ENCODE results near the gene SAMHD1. TPM values are rescaled to one million over a fixed set of nuclear protein-coding genes. Genes with fewer than 3 reads are reported as not detected.

Gene SAMHD1
- total and polyA plus RNA-seq, 2 of the 8 experiments (the other 6 are each of a cell fraction or from before 2014, with no cell fraction given), result 22.0 to 37.1 TPM

GRCh38 chr20:36992802-36993334, 41.4 kb upstream of the SAMHD1 start:
- H2AK5ac ChIP-seq (ENCODE audit: low read depth, low read length), result no peak overlapping the region
- no peak overlapping the region for H3K9ac ChIP-seq (replicated peaks in 1 of 4; ENCODE audit: extremely low read depth in 1 of 4, low read depth in 3 of 4, low read length in 3 of 4)
- no peaks in the 10 kb centered on the region for H3K23me2 ChIP-seq (ENCODE audit: low read depth, low read length)
- H3K18ac ChIP-seq (ENCODE audit: extremely low read depth, low read length), result no peak overlapping the region
- no peak for TF ChIP-seq CREB1 (IDR thresholded peaks at IDR 0.05)
- no peak; a peak in 1 of 4 replicates for TF ChIP-seq RAD21 (IDR thresholded peaks at IDR 0.05 in 1 of 2, conservative IDR thresholded peaks at IDR 0.05 in 1 of 2; ENCODE audit: low read depth in 2 of 2, low read length in 2 of 2)
- TF ChIP-seq, protein P1, sequence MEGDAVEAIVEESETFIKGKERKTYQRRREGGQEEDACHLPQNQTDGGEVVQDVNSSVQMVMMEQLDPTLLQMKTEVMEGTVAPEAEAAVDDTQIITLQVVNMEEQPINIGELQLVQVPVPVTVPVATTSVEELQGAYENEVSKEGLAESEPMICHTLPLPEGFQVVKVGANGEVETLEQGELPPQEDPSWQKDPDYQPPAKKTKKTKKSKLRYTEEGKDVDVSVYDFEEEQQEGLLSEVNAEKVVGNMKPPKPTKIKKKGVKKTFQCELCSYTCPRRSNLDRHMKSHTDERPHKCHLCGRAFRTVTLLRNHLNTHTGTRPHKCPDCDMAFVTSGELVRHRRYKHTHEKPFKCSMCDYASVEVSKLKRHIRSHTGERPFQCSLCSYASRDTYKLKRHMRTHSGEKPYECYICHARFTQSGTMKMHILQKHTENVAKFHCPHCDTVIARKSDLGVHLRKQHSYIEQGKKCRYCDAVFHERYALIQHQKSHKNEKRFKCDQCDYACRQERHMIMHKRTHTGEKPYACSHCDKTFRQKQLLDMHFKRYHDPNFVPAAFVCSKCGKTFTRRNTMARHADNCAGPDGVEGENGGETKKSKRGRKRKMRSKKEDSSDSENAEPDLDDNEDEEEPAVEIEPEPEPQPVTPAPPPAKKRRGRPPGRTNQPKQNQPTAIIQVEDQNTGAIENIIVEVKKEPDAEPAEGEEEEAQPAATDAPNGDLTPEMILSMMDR (IDR thresholded peaks at IDR 0.05; ENCODE audit: control extremely low read depth in 1 of 3, insufficient read depth in 1 of 3, low read depth in 1 of 3, low read length in 3 of 3), result peak in 1 of 3 experiments; percentile 13; a peak in 1 of 4 replicates
- H2BK5ac ChIP-seq (ENCODE audit: low read depth, low read length), result no peak overlapping the region
- DNase-seq (ENCODE audit: low read depth in 1 of 2, low spot score in 2 of 2) (no peak), FAIRE-seq (no peak)
- H3K27me3 ChIP-seq (replicated peaks in 1 of 4; ENCODE audit: control insufficient read depth in 3 of 4, extremely low read depth in 1 of 4, insufficient read depth in 3 of 4, low read length in 3 of 4), result no peaks in the 10 kb centered on the region
- no peak overlapping the region for H2BK120ac ChIP-seq (replicated peaks; ENCODE audit: low read depth, low read length)
- H2BK20ac ChIP-seq (ENCODE audit: low read length), result no peak overlapping the region
- H3K56ac ChIP-seq (replicated peaks; ENCODE audit: insufficient read length, low read depth, low read length), result no peak overlapping the region
- peaks cover 12 to 19% of the 10 kb centered on the region in 2 experiments for H3K9me3 ChIP-seq (ENCODE audit: insufficient read depth in 2 of 2, low read depth in 1 of 2, low read length in 1 of 2)
- no peak overlapping the region for H3K23ac ChIP-seq (ENCODE audit: insufficient read length)
- no peak overlapping the region for H3K14ac ChIP-seq (ENCODE audit: insufficient read length)
- H3K79me1 ChIP-seq (ENCODE audit: low read depth, low read length), result no peaks in the 10 kb centered on the region
- H4K91ac ChIP-seq (replicated peaks; ENCODE audit: insufficient read length, low read length), result no peak overlapping the region
- peaks cover 0 to 30% (median 13%) of the 10 kb centered on the region in 4 experiments; a peak in 5 of 8 replicates for H3K36me3 ChIP-seq (ENCODE audit: control insufficient read depth in 2 of 4, insufficient read depth in 4 of 4, low read length in 3 of 4)
- no peaks in the 10 kb centered on the region for H3K4me1 ChIP-seq (replicated peaks in 1 of 4; ENCODE audit: control insufficient read depth in 3 of 4, insufficient read depth in 4 of 4, low read length in 3 of 4)
- H3K27ac ChIP-seq (ENCODE audit: low read depth, low read length), result no peak overlapping the region
- no peak overlapping the region for H4K5ac ChIP-seq (ENCODE audit: insufficient read length, low read depth, low read length)
- H2BK12ac ChIP-seq (ENCODE audit: low read depth, low read length), result no peak overlapping the region
- no peak overlapping the region for H3K4ac ChIP-seq (replicated peaks; ENCODE audit: insufficient read length, low read depth, low read length)
- no peak overlapping the region for H2BK15ac ChIP-seq (ENCODE audit: low read length)
- H3K4me3 ChIP-seq (ENCODE audit: extremely low read depth in 1 of 4, insufficient read depth in 2 of 4, low read depth in 3 of 4, low read length in 4 of 4), result no peak overlapping the region
- H2AFZ ChIP-seq (ENCODE audit: low read length), result no peak overlapping the region
- WGBS, 2 experiments (ENCODE audit: extremely low coverage in 1 of 2, insufficient coverage in 1 of 2, insufficient read length in 1 of 2, insufficient replicate concordance in 2 of 2, low coverage in 1 of 2, low lambda C conversion rate in 2 of 2, missing lambda C conversion rate in 1 of 2), result 89% methylated on average over 4 of the region's 4 CpGs; no CpG with 5 or more reads in 1 of the 2 experiments
- no peaks in the 10 kb centered on the region for H3K79me2 ChIP-seq (ENCODE audit: control insufficient read depth in 1 of 2, insufficient read depth in 2 of 2, low read length in 2 of 2)
- H4K20me1 ChIP-seq (replicated peaks in 1 of 2; ENCODE audit: control insufficient read depth in 1 of 2, insufficient read depth in 2 of 2, low read length in 2 of 2), result no peaks in the 10 kb centered on the region
- H4K8ac ChIP-seq (ENCODE audit: extremely low read depth, insufficient read depth, low read length), result no peak overlapping the region
- ChIA-PET CTCF (ENCODE audit: partially characterized antibody) (no interaction called here), POLR2A (ENCODE audit: partially characterized antibody) (no interaction called here)
- no peak overlapping the region for H3K4me2 ChIP-seq (ENCODE audit: insufficient read depth in 1 of 2, low read depth in 2 of 2, low read length in 2 of 2)
